Measurements from ENCODE around the gene SUDS3. TPM values are rescaled to one million over a fixed set of nuclear protein-coding genes. Genes with fewer than 3 reads are reported as not detected.

Gene SUDS3
- total RNA-seq, 1 experiment from 2014 or later: 62.8 TPM

GRCh38 chr12:118327391-118327790, 49.0 kb upstream of the SUDS3 start:
- TF ChIP-seq EZH2phosphoT487 (IDR thresholded peaks at IDR 0.05; ENCODE audit: borderline replicate concordance, low read length) (no peak), EZH2 (IDR thresholded peaks at IDR 0.05; ENCODE audit: low read length, unreplicated experiment) (no peak), CTCF (conservative IDR thresholded peaks at IDR 0.05; ENCODE audit: low read depth, low read length) (no peak)
- H3K4me2 ChIP-seq (ENCODE audit: low read length): no peak overlapping the region
- H3K36me3 ChIP-seq (ENCODE audit: low read depth, low read length): no peaks in the 10 kb centered on the region
- no peaks in the 10 kb centered on the region for H3K9me2 ChIP-seq (replicated peaks; ENCODE audit: low read length)
- H3K27me3 ChIP-seq (ENCODE audit: low read length): no peaks in the 10 kb centered on the region
- ATAC-seq: no peak
- BruUV-seq (replicated peaks): no TSS peak
- H3K79me2 ChIP-seq (ENCODE audit: low read length): no peaks in the 10 kb centered on the region
- H3K27ac ChIP-seq (ENCODE audit: low read length): no peak overlapping the region
- no peak overlapping the region for H3K4me3 ChIP-seq (ENCODE audit: low read length)
- H3F3A ChIP-seq (ENCODE audit: low read length, unreplicated experiment): no peaks in the 10 kb centered on the region
- H3K9me3 ChIP-seq (ENCODE audit: low read length): no peaks in the 10 kb centered on the region
- no peak overlapping the region for H3K9ac ChIP-seq (ENCODE audit: low read length)
- intact Hi-C loops (cut with micrococcal nuclease): no loop called here
- H3K4me1 ChIP-seq (ENCODE audit: insufficient read depth, low read length): no peaks in the 10 kb centered on the region
- no peak for DNase-seq
- H4K20me1 ChIP-seq (ENCODE audit: low read length): no peaks in the 10 kb centered on the region
- POLR2A ChIA-PET (ENCODE audit: unreplicated experiment): no interaction called here
- CTCF ChIA-PET: no interaction called here
- H2AFZ ChIP-seq (ENCODE audit: low read length): no peak overlapping the region

- intact Hi-C loops (cut with micrococcal nuclease): no loop called here
- H2AFZ ChIP-seq (ENCODE audit: low read length): no peak overlapping the region
- H3K27ac ChIP-seq (ENCODE audit: low read length): no peak overlapping the region
- H3K27me3 ChIP-seq (ENCODE audit: low read length): no peaks in the 10 kb centered on the region
- H3K4me3 ChIP-seq (ENCODE audit: low read length): no peak overlapping the region
- no peaks in the 10 kb centered on the region for H3K9me3 ChIP-seq (ENCODE audit: low read length)
- no peak overlapping the region for H3K4me2 ChIP-seq (ENCODE audit: low read length)
- H3K4me1 ChIP-seq (ENCODE audit: insufficient read depth, low read length): no peaks in the 10 kb centered on the region
- TF ChIP-seq EZH2 (IDR thresholded peaks at IDR 0.05; ENCODE audit: low read length, unreplicated experiment) (no peak), CTCF (conservative IDR thresholded peaks at IDR 0.05; ENCODE audit: low read depth, low read length) (no peak), EZH2phosphoT487 (IDR thresholded peaks at IDR 0.05; ENCODE audit: borderline replicate concordance, low read length) (no peak)
- ATAC-seq (no peak), DNase-seq (no peak)
- no peaks in the 10 kb centered on the region; the same call in 1 of the 2 replicates for H3K79me2 ChIP-seq (ENCODE audit: low read length)
- ChIA-PET POLR2A (ENCODE audit: unreplicated experiment) (no interaction called here), CTCF (no interaction called here)
- H3K9ac ChIP-seq (ENCODE audit: low read length): no peak overlapping the region
- no peaks in the 10 kb centered on the region for H3F3A ChIP-seq (ENCODE audit: low read length, unreplicated experiment)
- H3K9me2 ChIP-seq (replicated peaks; ENCODE audit: low read length): no peaks in the 10 kb centered on the region
- no peaks in the 10 kb centered on the region for H4K20me1 ChIP-seq (ENCODE audit: low read length)
- BruUV-seq (replicated peaks): no TSS peak
- H3K36me3 ChIP-seq (ENCODE audit: low read depth, low read length): no peaks in the 10 kb centered on the region
Observed at GRCh38 chr12:118328486-118329330, 47.6 kb upstream of the SUDS3 start.

DNA sequence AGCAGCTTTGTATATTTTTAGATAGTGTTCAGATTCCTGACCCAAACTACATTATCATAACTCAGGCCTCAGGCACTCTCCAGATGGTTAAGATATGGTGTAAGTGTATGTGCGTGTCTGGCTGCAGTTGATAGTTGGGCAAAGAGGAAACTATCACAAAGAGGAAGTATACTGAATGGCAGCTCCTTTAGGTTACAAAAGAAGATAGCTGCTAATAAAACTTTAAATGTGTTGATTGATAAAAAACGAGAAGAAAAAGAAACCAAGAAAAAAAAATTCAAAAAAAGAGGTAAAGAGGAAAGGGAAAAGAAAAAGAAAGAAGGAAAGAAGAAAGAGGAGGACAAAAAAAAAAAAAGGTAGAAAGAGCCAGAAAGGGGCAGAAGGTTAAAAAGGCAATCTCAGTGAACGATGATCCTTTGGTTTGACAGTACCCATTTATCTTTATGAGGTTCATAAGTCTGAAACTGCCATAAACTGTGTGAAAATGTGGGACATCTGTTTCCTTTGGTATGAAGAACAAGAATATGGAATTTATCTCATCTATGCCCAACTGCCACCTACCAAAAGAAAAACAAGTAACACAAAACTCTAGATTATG, 45.8 kb upstream of the SUDS3 start:
- ChIA-PET CTCF (no interaction called here), POLR2A (ENCODE audit: unreplicated experiment) (no interaction called here)
- Histone ChIP-seq H3K4me1 (ENCODE audit: insufficient read depth, low read length) (peaks cover 12% of the 10 kb centered on the region), H2AFZ (ENCODE audit: low read length) (no peak overlapping the region), H3K27ac (ENCODE audit: low read length) (no peak overlapping the region), H3K27me3 (ENCODE audit: low read length) (no peaks in the 10 kb centered on the region), H3K9ac (ENCODE audit: low read length) (no peak overlapping the region), H3K4me2 (ENCODE audit: low read length) (no peak overlapping the region), H3K36me3 (ENCODE audit: low read depth, low read length) (no peaks in the 10 kb centered on the region), H4K20me1 (ENCODE audit: low read length) (no peaks in the 10 kb centered on the region), H3F3A (ENCODE audit: low read length, unreplicated experiment) (no peaks in the 10 kb centered on the region), H3K4me3 (ENCODE audit: low read length) (no peak overlapping the region), H3K9me3 (ENCODE audit: low read length) (no peaks in the 10 kb centered on the region), H3K9me2 (replicated peaks; ENCODE audit: low read length) (no peaks in the 10 kb centered on the region), H3K79me2 (ENCODE audit: low read length) (peaks cover 5% of the 10 kb centered on the region; the same call in 1 of the 2 replicates)
- BruUV-seq (replicated peaks): no TSS peak
- ATAC-seq: no peak
- no peak for TF ChIP-seq EZH2phosphoT487 (IDR thresholded peaks at IDR 0.05; ENCODE audit: borderline replicate concordance, low read length)
- no peak for TF ChIP-seq CTCF (conservative IDR thresholded peaks at IDR 0.05; ENCODE audit: low read depth, low read length)
- TF ChIP-seq EZH2 (IDR thresholded peaks at IDR 0.05; ENCODE audit: low read length, unreplicated experiment): no peak
- intact Hi-C loops (cut with micrococcal nuclease): no loop called here
- no peak for DNase-seq
